ENCODE results near the gene NTM.

DNA sequence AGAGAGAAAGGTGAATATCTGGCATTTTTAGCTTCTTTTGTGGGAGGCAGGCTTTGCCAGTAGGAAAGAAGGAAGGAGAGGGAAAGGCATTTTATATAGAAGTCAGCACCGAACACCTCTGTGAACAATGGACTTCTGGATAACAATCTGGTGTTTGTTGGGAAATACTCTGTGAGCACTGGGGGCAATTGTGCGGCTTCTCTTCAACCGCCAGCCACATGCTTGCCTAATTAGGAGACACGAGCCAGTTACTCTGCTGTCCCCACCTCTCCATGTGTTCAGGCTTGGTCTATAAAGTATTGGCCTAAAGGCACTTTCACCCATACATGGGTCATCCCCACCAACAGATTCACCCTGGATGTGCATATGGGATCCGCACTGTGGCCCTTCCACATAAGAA lies 523.6 kb downstream of the NTM start:
- TF ChIP-seq, protein P1, sequence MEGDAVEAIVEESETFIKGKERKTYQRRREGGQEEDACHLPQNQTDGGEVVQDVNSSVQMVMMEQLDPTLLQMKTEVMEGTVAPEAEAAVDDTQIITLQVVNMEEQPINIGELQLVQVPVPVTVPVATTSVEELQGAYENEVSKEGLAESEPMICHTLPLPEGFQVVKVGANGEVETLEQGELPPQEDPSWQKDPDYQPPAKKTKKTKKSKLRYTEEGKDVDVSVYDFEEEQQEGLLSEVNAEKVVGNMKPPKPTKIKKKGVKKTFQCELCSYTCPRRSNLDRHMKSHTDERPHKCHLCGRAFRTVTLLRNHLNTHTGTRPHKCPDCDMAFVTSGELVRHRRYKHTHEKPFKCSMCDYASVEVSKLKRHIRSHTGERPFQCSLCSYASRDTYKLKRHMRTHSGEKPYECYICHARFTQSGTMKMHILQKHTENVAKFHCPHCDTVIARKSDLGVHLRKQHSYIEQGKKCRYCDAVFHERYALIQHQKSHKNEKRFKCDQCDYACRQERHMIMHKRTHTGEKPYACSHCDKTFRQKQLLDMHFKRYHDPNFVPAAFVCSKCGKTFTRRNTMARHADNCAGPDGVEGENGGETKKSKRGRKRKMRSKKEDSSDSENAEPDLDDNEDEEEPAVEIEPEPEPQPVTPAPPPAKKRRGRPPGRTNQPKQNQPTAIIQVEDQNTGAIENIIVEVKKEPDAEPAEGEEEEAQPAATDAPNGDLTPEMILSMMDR (IDR thresholded peaks at IDR 0.05) = no peak
- no peak for TF ChIP-seq POLR2A (IDR thresholded peaks at IDR 0.05)
- no peak for TF ChIP-seq EP300 (IDR thresholded peaks at IDR 0.05)
